ENCODE data around the gene GJB3.

DNA sequence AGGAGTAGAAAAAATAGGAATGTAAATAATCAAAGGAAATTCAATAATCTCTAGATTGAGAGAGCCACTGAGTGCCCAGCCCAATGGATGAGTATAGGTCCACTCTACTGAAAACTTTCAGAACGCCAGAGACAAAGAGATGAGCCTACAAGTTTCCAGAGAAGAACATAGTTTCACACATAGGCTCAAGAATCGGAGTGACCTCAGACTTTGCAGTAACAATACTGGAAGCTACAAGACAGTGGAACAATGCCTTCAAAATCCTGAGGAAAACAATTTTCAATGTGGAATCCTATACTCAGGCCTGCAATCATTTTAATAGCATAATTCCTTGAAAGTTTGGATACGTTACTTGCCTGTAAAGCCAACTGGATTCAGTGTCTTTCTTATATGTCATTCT, 22.8 kb downstream of the GJB3 start:
- TF ChIP-seq NFE2 (IDR thresholded peaks at IDR 0.05; ENCODE audit: low read depth): no peak
- no peak for TF ChIP-seq ZNF311 (CRISPR knock-in tag; IDR thresholded peaks at IDR 0.05)
- no peak for TF ChIP-seq CTCF (IDR thresholded peaks at IDR 0.05 in 2 of 3, conservative IDR thresholded peaks at IDR 0.05 in 1 of 3; ENCODE audit: insufficient read depth in 2 of 3, low read depth in 1 of 3, low read length in 3 of 3)
- TF ChIP-seq SRF (CRISPR knock-in tag; IDR thresholded peaks at IDR 0.05): no peak
- no peak for TF ChIP-seq NRF1 (conservative IDR thresholded peaks at IDR 0.05 in 1 of 2, IDR thresholded peaks at IDR 0.05 in 1 of 2)
- TF ChIP-seq EZH2 (IDR thresholded peaks at IDR 0.05; ENCODE audit: borderline replicate concordance, low read depth, low read length): no peak

Measured in K562 (cell line).